OCI-LY3 (cell line): ENCODE results near the gene RHOD.

Experiments used
- EZH2phosphoT487 ChIP-seq: fragments of 200-600 bp; shearing (Covaris generic); IDR thresholded peaks from 2 replicates; pipeline ENCODE4 v1.6.1; 2018; ENCODE audit warnings: antibody characterized with exemption, mixed run types, low read depth
- TF ChIP-seq, protein P1 (sequence below): fragments of 200-600, 300-600 bp; sonication (generic); IDR thresholded peaks from 2 replicates; pipeline ENCODE4 v1.5.1; 2014; ENCODE audit warnings: antibody characterized with exemption, low read length, low read depth

DNA sequence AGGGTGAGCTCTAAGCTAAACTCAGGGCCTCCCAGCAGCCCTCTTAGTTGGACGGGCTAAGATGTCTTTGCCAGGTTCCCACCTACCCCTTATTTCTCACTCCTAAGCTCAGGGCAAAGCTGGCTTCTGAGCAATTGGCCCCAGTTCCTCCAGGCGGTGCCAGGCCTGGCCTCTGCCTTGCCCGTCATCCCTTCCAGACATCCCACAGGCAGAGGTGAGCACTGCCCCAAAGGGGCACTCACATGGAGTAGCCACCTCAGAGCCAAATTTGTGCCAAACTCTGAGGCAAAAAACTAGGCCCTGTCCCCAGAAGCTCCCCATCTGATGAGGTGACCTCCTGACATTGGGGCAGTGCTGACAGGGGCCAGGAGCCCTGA, 9.7 kb downstream of the RHOD start:
- TF ChIP-seq, protein P1, sequence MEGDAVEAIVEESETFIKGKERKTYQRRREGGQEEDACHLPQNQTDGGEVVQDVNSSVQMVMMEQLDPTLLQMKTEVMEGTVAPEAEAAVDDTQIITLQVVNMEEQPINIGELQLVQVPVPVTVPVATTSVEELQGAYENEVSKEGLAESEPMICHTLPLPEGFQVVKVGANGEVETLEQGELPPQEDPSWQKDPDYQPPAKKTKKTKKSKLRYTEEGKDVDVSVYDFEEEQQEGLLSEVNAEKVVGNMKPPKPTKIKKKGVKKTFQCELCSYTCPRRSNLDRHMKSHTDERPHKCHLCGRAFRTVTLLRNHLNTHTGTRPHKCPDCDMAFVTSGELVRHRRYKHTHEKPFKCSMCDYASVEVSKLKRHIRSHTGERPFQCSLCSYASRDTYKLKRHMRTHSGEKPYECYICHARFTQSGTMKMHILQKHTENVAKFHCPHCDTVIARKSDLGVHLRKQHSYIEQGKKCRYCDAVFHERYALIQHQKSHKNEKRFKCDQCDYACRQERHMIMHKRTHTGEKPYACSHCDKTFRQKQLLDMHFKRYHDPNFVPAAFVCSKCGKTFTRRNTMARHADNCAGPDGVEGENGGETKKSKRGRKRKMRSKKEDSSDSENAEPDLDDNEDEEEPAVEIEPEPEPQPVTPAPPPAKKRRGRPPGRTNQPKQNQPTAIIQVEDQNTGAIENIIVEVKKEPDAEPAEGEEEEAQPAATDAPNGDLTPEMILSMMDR: no peak
- no peak for TF ChIP-seq EZH2phosphoT487
